ENCODE data around the gene PSORS1C2.
"Not testable (repeated sequence)": the region's sequence is repeated elsewhere in the genome, so short reads cannot be mapped to it uniquely, and the experiment has no call there.

Gene PSORS1C2

DNA sequence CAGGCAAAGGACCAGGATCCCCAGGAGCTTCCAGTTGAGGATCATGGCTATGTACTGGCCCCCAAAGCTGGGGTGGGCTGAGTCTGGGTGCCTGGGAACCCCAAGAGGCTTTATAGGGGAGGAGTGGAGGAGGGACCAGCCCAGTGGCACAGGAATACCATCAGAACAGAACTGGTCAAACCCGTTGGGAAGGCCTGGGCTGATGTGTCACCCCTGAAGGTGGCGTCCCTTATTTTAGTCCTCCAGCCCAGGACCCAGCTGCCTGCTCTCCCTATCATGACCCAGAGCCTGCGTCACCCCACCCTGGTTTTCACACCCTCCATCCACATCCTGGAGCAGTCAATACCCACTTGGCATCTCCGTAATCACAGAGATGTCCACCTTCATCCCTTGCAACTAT, at the start of gene PSORS1C2:
Gene PSORS1C2 (minus strand): TSS at position 85 of the 400 bp plus-strand sequence. CDS start 40 bp downstream, at position 45.
- no peak for DNase-seq
- Mint-ChIP-seq H3K36me3 (ENCODE audit: low read depth) (peaks cover 14% of the 10 kb centered on the region), H3K4me1 (ENCODE audit: low read depth) (peaks cover 7% of the 10 kb centered on the region), H3K4me3 (no peak within 1 kb of the TSS), H3K27ac (no peak within 1 kb of the TSS), H3K9me3 (no peaks in the 10 kb centered on the region), H3K27me3 (no peaks in the 10 kb centered on the region)

DNA sequence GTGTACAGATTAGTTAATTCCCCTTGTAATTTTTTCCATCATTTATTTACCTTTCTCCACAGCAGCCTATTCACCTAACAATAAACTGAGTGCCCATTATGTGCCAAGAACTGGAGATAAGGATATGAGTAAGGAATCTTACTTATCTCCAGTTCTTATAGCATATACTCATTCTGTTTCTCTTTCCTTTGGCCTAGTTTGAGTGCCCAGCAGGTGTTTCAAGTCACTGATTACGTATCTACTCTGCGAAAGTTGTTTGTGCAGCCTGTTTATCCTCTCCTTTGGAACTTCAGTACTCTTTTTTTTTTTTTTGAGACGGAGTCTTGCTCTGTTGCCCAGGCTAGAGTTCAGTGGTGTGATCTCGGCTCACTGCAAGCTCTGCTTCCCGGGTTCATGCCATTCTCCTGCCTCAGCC, 48.9 kb upstream of the PSORS1C2 start:
- H3K4me1 Mint-ChIP-seq (ENCODE audit: low read depth), result peaks cover 4% of the 10 kb centered on the region
- H3K27ac Mint-ChIP-seq, result no peak overlapping the region
- H3K9me3 Mint-ChIP-seq, result no peaks in the 10 kb centered on the region
- H3K36me3 Mint-ChIP-seq (ENCODE audit: low read depth), result no peaks in the 10 kb centered on the region
- no peak overlapping the region for H3K4me3 Mint-ChIP-seq
- no peak for DNase-seq
- H3K27me3 Mint-ChIP-seq, result no peaks in the 10 kb centered on the region

DNA sequence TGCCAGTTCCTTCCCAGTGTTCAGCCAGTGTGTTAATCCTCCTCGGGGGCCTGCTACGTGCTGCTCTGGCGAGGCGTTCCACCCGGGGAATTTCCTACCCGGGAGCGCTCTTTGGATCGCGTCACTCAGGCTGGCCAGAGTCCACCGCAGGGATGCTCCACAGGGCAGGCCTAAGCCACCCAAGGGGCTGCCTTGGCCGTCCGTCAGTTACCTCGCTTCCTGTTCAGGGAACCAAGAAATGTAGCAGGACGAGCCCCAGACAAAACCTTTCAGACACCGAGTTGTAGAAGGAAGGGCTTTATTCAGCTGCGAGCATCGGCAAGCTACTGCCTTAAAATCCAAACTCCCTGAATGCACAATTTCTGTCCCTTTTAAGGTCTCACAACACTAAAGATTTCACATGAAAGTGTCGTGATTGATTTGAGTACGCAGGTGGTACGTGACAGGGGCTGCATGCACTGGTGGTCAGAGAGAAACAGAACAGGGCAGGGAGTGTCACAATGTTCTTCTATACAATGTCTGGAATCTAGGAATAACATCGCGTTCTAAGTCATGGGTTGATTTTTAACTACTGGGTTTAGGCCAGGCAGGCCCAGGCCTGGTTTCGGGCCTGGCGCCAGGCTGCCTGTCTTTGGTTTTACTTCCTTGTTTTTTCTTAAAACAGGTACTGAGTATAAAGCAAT, 47.3 kb upstream of the PSORS1C2 start:
- Mint-ChIP-seq H3K27ac (peak overlapping the region; percentile 22), H3K27me3 (no peaks in the 10 kb centered on the region), H3K9me3 (no peaks in the 10 kb centered on the region), H3K36me3 (ENCODE audit: low read depth) (no peaks in the 10 kb centered on the region), H3K4me3 (no peak overlapping the region), H3K4me1 (ENCODE audit: low read depth) (peaks cover 4% of the 10 kb centered on the region)
- DNase-seq, result no peak

DNA sequence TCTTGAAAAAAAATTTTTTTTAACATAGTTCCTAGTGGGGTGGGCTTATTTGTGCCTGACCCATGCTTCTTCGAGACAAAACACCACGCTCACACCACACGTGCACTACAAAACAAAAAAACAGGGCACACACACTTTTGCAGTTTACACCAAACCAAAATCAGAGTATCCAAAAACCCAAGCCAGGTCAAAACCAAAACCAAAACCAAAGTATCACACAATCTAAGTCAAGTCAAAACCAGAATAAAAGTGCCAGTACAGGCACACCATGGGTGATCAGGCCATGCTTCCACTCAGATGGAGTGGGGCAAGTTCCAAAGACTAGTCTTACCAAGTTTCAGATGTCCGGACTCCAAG, 46.8 kb upstream of the PSORS1C2 start:
- H3K4me1 Mint-ChIP-seq (ENCODE audit: low read depth); H3K36me3 Mint-ChIP-seq (ENCODE audit: low read depth): not testable (repeated sequence)

DNA sequence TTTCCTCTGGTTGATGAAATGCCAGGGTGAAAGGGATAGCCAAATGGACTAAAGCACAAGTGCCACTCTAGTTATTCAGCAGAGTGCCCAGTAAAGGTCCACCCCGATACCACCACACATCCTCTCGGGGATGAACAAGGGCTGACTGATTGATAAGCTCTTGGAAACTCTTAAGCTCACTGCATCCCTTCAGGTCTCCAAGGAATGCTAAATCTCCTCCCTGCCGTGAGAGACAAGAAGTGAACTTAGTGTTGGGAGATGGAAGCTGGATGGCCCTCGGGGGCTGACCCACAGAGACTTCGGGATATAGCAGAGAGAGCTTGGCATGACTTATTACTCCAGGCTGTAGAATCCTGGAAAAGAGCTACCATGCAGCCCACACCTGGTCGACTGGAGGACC, 45.0 kb upstream of the PSORS1C2 start:
- DNase-seq, H3K27me3 Mint-ChIP-seq: not testable (repeated sequence)

More for the DNA sequence above, 46.8 kb upstream of the PSORS1C2 start:
- H3K9me3 Mint-ChIP-seq, DNase-seq, H3K4me3 Mint-ChIP-seq, H3K27ac Mint-ChIP-seq, H3K27me3 Mint-ChIP-seq: not testable (repeated sequence)

DNA sequence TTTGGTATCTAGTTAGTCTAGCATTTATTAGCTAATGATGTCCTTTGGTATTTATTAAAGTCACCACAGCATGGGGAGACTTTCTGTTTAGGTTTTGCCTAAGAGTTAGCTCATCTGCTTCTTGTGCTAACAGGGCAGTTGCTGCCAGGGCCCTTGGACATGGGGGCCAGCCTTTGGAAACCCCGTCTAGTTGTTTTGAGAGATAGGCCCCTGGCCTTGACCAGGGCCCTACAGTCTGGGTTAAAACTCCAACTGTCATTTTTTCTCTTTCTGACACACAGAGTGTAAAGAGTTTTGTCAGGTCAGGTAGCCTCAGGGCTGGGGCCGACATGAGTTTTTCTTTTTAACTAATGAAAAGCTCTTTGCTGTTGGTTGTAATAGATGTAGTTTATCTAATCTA, 44.4 kb upstream of the PSORS1C2 start:
- not testable (repeated sequence) for H3K4me3 Mint-ChIP-seq; DNase-seq; H3K9me3 Mint-ChIP-seq; H3K27me3 Mint-ChIP-seq; H3K27ac Mint-ChIP-seq; H3K36me3 Mint-ChIP-seq (ENCODE audit: low read depth)
- H3K4me1 Mint-ChIP-seq (ENCODE audit: low read depth), result peaks cover 12% of the 10 kb centered on the region

More for the DNA sequence above, 45.0 kb upstream of the PSORS1C2 start:
- not testable (repeated sequence) for H3K4me3 Mint-ChIP-seq; H3K27ac Mint-ChIP-seq; H3K9me3 Mint-ChIP-seq; H3K4me1 Mint-ChIP-seq (ENCODE audit: low read depth); H3K36me3 Mint-ChIP-seq (ENCODE audit: low read depth)

DNA sequence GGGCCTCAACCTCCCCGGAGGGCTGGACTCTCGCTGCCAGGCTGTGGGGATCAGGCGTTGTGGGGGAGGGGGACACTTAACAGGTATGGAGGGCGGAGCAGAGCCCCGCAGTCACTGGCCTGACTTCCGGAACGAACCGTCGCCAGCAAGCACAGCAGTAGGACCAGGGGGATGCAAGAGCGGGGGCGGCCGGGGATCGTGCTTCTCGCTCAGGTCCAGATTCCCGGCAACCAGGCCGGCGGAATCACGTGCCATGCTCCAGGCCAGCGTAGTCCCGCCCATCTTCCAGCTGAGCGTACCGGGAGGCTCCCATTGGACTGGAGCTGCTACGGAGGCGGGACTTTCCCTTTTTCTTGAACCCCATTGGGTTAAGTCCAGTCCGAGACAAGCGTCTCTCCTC, 41.6 kb upstream of the PSORS1C2 start:
- Mint-ChIP-seq H3K27me3 (no peaks in the 10 kb centered on the region), H3K36me3 (ENCODE audit: low read depth) (no peaks in the 10 kb centered on the region), H3K4me3 (peak overlapping the region; percentile 71), H3K4me1 (ENCODE audit: low read depth) (peaks cover 11% of the 10 kb centered on the region), H3K27ac (peak overlapping the region; percentile 59), H3K9me3 (no peaks in the 10 kb centered on the region)
- peak; percentile 65 for DNase-seq

DNA sequence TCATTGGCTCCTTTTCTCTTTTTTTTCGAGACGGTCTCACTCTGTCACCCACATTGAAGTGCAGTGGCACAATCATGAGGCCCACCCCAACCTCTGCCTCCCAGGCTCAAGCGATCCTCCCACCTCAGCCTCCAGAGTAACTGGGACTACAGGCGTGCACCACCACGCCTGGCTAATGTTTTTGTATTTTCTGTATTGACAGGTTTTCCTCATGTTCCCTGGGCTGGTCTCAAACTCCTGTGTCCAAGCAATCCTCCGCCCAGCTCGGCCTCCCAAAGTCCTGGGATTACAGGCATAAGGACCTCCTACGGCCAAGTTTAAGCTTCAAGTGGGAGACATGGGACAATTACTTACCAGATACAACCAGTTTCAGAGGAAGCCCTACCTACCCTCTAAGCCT, 41.0 kb upstream of the PSORS1C2 start:
- Mint-ChIP-seq H3K4me3 (peak overlapping the region; percentile 71), H3K9me3 (no peaks in the 10 kb centered on the region), H3K4me1 (ENCODE audit: low read depth) (peaks cover 11% of the 10 kb centered on the region), H3K36me3 (ENCODE audit: low read depth) (no peaks in the 10 kb centered on the region), H3K27ac (no peak overlapping the region), H3K27me3 (no peaks in the 10 kb centered on the region)
- DNase-seq, result no peak

DNA sequence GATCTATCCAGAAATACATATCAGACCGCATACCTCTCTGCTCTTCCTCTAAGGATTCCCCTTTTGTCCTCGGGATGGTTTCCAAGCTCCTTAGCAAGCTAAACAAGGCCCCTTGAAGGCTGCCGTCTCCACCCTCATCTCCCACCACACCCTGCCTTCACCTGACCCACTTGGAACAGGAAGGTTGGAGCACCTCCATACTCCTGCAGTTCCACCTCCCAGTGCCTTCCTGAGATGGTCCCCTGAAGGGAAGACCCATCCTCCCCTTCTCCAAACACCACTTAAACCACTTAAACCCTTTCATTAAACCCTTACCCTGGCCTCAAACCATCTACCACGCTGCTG, 40.1 kb upstream of the PSORS1C2 start:
- no peak for DNase-seq
- Mint-ChIP-seq H3K36me3 (ENCODE audit: low read depth) (no peaks in the 10 kb centered on the region), H3K27ac (no peak overlapping the region), H3K9me3 (no peaks in the 10 kb centered on the region), H3K4me3 (no peak overlapping the region), H3K4me1 (ENCODE audit: low read depth) (peaks cover 11% of the 10 kb centered on the region), H3K27me3 (no peaks in the 10 kb centered on the region)

DNA sequence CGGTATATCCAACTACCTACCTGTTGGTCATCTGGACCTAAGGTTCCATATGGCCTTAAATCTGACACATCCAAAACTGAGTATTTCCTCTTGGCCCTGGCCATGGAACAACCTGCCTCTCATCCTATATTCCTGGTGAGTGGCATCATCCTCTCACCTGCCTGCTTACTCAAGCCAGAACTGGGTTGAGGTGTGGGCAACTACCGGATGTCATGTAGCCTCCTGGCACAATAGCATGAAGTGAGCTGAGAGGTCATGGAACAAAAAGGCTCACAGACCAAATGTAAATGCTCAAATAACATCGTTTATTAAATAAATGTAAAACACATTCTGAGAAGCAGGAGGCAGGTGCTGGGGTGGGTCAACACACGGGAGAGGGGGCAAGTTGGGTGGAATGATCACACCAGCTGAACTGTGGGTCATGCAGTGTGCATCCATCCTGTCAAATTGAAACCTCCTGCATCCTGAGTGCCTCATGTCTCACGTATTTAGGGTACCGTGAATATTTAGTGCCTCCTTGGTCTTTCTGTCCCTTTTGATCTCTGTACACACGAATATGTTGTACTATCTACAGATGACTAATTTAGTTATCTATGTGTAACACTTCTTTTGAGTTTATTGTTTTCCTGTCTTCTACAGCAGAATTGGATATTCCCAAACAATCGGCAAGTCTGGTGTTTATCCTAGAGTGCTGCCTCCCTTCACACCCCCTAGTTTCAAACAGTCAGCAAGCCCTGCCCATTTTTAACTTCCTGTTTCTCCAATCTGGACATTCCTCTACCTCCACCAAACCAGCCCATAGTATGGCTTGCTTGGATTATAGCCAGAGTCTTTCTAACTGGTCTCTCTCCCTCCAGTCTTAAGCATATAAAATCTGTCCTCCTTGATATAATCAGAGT, 39.5 kb upstream of the PSORS1C2 start:
- Mint-ChIP-seq H3K27ac (no peak overlapping the region), H3K4me1 (ENCODE audit: low read depth) (peaks cover 11% of the 10 kb centered on the region), H3K9me3 (no peaks in the 10 kb centered on the region), H3K4me3 (no peak overlapping the region), H3K27me3 (no peaks in the 10 kb centered on the region), H3K36me3 (ENCODE audit: low read depth) (no peaks in the 10 kb centered on the region)
- no peak for DNase-seq

DNA sequence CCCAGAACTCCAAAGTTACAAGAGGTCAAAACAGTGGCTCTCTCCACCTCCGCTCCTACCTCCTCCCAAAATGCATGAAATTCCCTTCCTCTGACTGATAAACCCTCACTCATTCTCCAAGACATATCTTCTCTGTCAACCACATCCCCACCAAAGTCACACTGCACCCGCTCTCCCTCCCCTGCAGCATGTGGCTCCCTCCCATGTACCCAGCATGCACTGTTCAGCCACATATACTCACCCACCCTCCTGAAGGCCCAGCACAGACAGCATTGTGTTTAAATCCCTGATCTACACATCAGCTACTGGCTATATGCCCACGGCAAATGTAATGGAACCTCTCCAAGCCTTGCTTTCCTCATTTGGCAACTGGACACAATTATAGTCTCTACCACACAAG, 37.1 kb upstream of the PSORS1C2 start:
- H3K9me3 Mint-ChIP-seq, result no peaks in the 10 kb centered on the region
- no peaks in the 10 kb centered on the region for H3K27me3 Mint-ChIP-seq
- no peaks in the 10 kb centered on the region for H3K36me3 Mint-ChIP-seq (ENCODE audit: low read depth)
- DNase-seq, result no peak
- H3K4me1 Mint-ChIP-seq (ENCODE audit: low read depth), result peaks cover 11% of the 10 kb centered on the region
- H3K4me3 Mint-ChIP-seq, result no peak overlapping the region
- no peak overlapping the region for H3K27ac Mint-ChIP-seq

DNA sequence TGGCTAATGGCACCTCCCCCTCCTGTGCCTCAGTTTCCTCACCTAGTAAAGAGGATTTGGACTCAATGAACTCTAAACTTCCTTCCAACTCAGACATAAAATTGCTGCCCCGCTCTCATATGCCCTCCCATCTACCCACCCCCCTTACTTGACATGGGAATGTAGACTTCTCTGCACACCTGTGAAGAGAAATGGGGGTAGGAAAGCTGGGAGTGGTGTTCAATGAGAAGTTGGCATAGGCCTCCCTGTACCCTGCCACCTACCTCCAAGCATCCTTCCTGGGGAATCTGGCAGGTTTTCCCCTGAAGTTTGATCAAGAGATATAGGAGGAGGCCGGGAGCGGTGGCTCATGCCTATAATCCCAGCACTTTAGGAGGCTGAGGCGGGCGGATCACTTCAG, 35.5 kb upstream of the PSORS1C2 start:
- Mint-ChIP-seq H3K27ac (no peak overlapping the region), H3K9me3 (no peaks in the 10 kb centered on the region), H3K27me3 (no peaks in the 10 kb centered on the region), H3K4me1 (ENCODE audit: low read depth) (peaks cover 11% of the 10 kb centered on the region), H3K36me3 (ENCODE audit: low read depth) (no peaks in the 10 kb centered on the region), H3K4me3 (no peak overlapping the region)
- no peak for DNase-seq

DNA sequence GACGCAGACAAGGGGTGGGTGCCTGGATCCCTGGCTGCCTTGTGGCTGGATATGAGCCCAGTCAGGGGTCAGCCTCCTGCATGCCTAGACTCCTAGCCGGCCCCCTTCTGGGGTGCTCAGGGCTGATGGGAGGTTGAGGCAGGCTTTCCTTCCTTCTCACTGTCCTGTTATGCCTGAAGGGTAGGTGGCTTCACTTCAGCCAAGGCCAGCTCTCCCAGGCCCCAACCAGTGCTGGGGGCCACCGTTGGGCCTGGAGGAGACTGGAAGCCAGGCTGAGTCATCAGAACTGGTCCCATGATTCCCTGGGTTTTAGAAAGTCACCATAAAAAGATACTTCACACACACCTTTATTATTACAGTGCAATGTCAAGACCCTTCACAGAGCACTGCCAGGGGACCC, 34.5 kb upstream of the PSORS1C2 start:
- H3K9me3 Mint-ChIP-seq, result no peaks in the 10 kb centered on the region
- no peaks in the 10 kb centered on the region for H3K27me3 Mint-ChIP-seq
- DNase-seq, result no peak
- peaks cover 3% of the 10 kb centered on the region for H3K4me1 Mint-ChIP-seq (ENCODE audit: low read depth)
- no peak overlapping the region for H3K27ac Mint-ChIP-seq
- H3K4me3 Mint-ChIP-seq, result no peak overlapping the region
- H3K36me3 Mint-ChIP-seq (ENCODE audit: low read depth), result no peaks in the 10 kb centered on the region

DNA sequence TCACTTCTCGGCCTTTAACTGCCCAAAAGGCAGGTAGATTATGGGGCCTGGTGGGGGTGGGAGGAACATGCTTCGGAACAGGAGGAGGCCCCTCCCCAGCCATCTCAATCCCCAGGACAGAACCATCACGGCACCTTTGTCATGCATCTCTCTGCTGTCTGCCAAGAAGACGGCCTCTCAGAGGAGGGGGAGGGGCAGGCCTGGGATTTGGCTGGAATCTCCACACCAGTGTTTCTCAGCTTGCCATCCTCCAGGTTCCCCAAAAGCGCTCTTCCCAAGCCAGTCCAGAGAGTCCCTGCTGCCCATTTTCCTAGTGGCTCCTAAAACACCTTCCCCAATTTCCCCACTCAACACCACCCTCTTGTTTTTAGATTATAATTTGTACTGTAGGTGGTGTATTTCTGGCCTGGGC, 34.1 kb upstream of the PSORS1C2 start:
- no peaks in the 10 kb centered on the region for H3K36me3 Mint-ChIP-seq (ENCODE audit: low read depth)
- no peak overlapping the region for H3K4me3 Mint-ChIP-seq
- H3K9me3 Mint-ChIP-seq, result no peaks in the 10 kb centered on the region
- no peaks in the 10 kb centered on the region for H3K27me3 Mint-ChIP-seq
- H3K27ac Mint-ChIP-seq, result no peak overlapping the region
- no peak for DNase-seq
- peaks cover 3% of the 10 kb centered on the region for H3K4me1 Mint-ChIP-seq (ENCODE audit: low read depth)
